Activated T-cell treated with anti-CD3 and anti-CD28 coated beads, Interleukin-2, amount 50 U/mL, for 72 hours (primary cell): Measurements from ENCODE around the gene CABCOCO1. TPM values are rescaled to one million over a fixed set of nuclear protein-coding genes. Genes with fewer than 3 reads are reported as not detected.

Experiments
- ATAC-seq, 2 donors: fragments of 150-1000 bp; cut with Tn5 transposase; replicated peaks in 1 of 2; 2 replicates each; pipeline ENCODE4 v1.10.0; 2021; ENCODE audit warnings: moderate library complexity in 2 of 2, mild to moderate bottlenecking in 1 of 2
- DNase-seq, 2 donors: peaks; one replicate each; pipeline ENCODE4 v3.0.0; 2021 to 2022; ENCODE audit warnings: mixed read lengths in 1 of 2
- H3K27ac Mint-ChIP-seq: one replicate; pipeline ENCODE4 v1.8.0; 2022; ENCODE audit warnings: mild to moderate bottlenecking, moderate library complexity, mixed read lengths
- H3K27me3 Mint-ChIP-seq: one replicate; pipeline ENCODE4 v1.8.0; 2022; ENCODE audit warnings: low read depth, mixed read lengths
- H3K36me3 Mint-ChIP-seq, 2 donors: one replicate each; pipeline ENCODE4 v1.8.0; 2022; ENCODE audit warnings: mixed read lengths in 2 of 2, mild to moderate bottlenecking in 1 of 2; ENCODE audit not compliant: insufficient read depth in 2 of 2
- H3K4me1 Mint-ChIP-seq: one replicate; pipeline ENCODE4 v1.8.0; 2022; ENCODE audit warnings: low read depth, mixed read lengths
- H3K4me3 Mint-ChIP-seq, 2 donors: one replicate each; pipeline ENCODE4 v1.8.0; 2022; ENCODE audit warnings: mild to moderate bottlenecking in 2 of 2, mixed read lengths in 2 of 2, moderate library complexity in 2 of 2
- H3K9me3 Mint-ChIP-seq, 2 donors: one replicate each; pipeline ENCODE4 v1.8.0; 2022; ENCODE audit warnings: mixed read lengths in 2 of 2
- total RNA-seq, 2 donors: library from RNA; stranded (reverse); gene quantifications; one replicate each; pipeline ENCODE4 v1.2.3, GENCODE V29; 2022

CABCOCO1 gene
- total RNA-seq, 2 donors from 2014 or later = not detected

DNA sequence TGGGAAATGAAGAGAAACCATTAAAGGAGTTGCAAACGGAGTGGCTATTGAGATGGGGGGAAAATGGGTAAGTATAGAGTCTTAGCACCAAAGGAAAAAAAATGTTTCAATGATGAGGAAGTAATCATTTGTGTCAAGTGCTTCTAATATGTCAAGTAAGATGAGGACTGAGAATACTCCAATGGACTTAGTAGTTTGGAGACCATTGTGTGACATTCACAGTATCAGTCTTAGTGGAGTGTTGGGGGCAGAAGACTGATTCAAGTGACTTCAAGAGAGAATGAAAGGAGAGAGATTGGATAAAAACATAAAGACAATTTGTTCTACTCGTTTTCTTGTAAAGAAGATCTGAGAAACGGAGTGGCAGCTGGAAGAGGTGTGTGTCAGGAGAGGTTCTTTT, 150.2 kb downstream of the CABCOCO1 start:
- ATAC-seq (no peak), DNase-seq (no peak)
- Mint-ChIP-seq H3K4me1 (peaks cover 13% of the 10 kb centered on the region), H3K36me3 (no peaks in the 10 kb centered on the region), H3K27ac (no peak overlapping the region), H3K4me3 (no peak overlapping the region), H3K9me3 (no peaks in the 10 kb centered on the region), H3K27me3 (peaks cover 17% of the 10 kb centered on the region)

DNA sequence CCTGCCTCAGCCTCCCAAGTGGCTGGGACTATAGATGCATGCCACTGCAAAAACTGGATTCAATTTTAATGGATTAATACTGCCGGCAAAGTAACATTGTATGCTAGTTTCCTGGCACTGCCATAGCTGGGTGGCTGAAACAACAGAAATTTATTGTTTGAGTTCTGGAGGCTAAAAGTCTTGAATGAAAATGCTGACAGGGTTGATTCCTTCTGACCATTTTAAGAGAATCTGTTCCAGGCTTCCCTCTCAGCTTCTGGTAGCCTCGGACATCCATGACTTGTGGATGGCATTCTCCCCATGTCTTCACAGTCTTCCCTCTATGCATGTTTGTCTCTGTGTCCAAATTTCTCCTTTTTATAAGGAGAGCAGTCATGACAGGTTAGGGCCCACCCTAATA, 151.4 kb downstream of the CABCOCO1 start:
- Mint-ChIP-seq H3K9me3 (no peaks in the 10 kb centered on the region), H3K4me1 (peaks cover 13% of the 10 kb centered on the region), H3K4me3 (no peak overlapping the region), H3K36me3 (no peaks in the 10 kb centered on the region), H3K27ac (no peak overlapping the region), H3K27me3 (peaks cover 17% of the 10 kb centered on the region)
- ATAC-seq = no peak
- no peak for DNase-seq

DNA sequence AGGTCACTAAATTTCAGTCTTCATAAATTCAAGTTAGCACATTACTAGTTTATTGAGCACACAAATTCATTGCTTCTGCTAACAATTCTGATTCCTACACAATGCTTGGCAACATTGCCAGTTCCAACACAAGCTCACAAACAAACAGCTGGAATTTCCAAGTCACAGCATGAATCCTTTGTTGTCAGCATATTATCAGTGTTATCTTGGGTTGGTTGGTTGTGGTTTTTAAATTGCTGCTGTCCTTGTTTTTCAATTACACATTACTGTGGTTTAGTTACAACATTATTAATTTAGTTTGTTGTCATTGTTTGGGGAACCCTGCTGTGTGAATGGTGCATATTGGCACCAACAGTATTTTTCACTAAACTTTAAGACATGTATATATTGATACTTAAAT, 152.8 kb downstream of the CABCOCO1 start:
- peaks cover 13% of the 10 kb centered on the region for H3K4me1 Mint-ChIP-seq
- no peak for ATAC-seq
- H3K4me3 Mint-ChIP-seq = no peak overlapping the region
- DNase-seq = no peak
- H3K36me3 Mint-ChIP-seq = no peaks in the 10 kb centered on the region
- H3K9me3 Mint-ChIP-seq = no peaks in the 10 kb centered on the region
- H3K27ac Mint-ChIP-seq = no peak overlapping the region
- peaks cover 8% of the 10 kb centered on the region for H3K27me3 Mint-ChIP-seq

Other genes with a start within 250 kb of the CABCOCO1 start
- gene TMEM26, start 209.5 kb upstream of the CABCOCO1 start, total RNA-seq = not detected
- 100 to 1,000 TPM in 1 of 2 donors, 10 to 100 TPM in 1; 74.4 to 113 TPM for gene ARID5B, start 238.8 kb downstream of the CABCOCO1 start, total RNA-seq